H9 (cell line): ENCODE data around the gene CHCHD10. TPM values are rescaled to one million over a fixed set of nuclear protein-coding genes. Genes with fewer than 3 reads are reported as not detected.

Experiments
- DNase-seq: peaks from one replicate; pipeline ENCODE4 v3.0.0-alpha.2; 2017
- H2AFZ ChIP-seq: one replicate; pipeline ENCODE4 v1.6.1; 2013; ENCODE audit warnings: mild to moderate bottlenecking, low read length, control low read depth, moderate library complexity
- H2AK5ac ChIP-seq: 2 replicates; pipeline ENCODE4 v1.6.1; 2013; ENCODE audit warnings: low read length, control low read depth, mixed read lengths; ENCODE audit not compliant: insufficient read length
- H2BK120ac ChIP-seq: one replicate; pipeline ENCODE4 v1.6.1; 2013; ENCODE audit warnings: low read depth, mild to moderate bottlenecking, low read length, control low read depth, inconsistent platforms; ENCODE audit not compliant: poor library complexity, severe bottlenecking
- H2BK12ac ChIP-seq: 2 replicates; pipeline ENCODE4 v1.6.1; 2013; ENCODE audit warnings: low read length, control low read depth, mixed read lengths, low read depth; ENCODE audit not compliant: insufficient read length
- H2BK15ac ChIP-seq: 2 replicates; pipeline ENCODE4 v1.6.1; 2013; ENCODE audit warnings: low read depth, low read length, control low read depth
- H2BK20ac ChIP-seq: one replicate; pipeline ENCODE4 v1.6.1; 2013; ENCODE audit warnings: low read depth, mild to moderate bottlenecking, low read length, control low read depth, inconsistent platforms; ENCODE audit not compliant: poor library complexity, severe bottlenecking
- H2BK5ac ChIP-seq: 2 replicates; pipeline ENCODE4 v1.6.1; 2013; ENCODE audit warnings: low read length, control low read depth, mixed read lengths; ENCODE audit not compliant: insufficient read length
- H3K14ac ChIP-seq: 2 replicates; pipeline ENCODE4 v1.6.1; 2013; ENCODE audit warnings: low read length, control low read depth; ENCODE audit not compliant: insufficient read depth
- H3K18ac ChIP-seq: 2 replicates; pipeline ENCODE4 v1.6.1; 2013; ENCODE audit warnings: low read depth, mild to moderate bottlenecking, mixed read lengths, low read length, control low read depth; ENCODE audit not compliant: insufficient read length
- H3K23ac ChIP-seq: 2 replicates; pipeline ENCODE4 v1.6.1; 2013; ENCODE audit warnings: low read length, control low read depth, mixed read lengths, low read depth; ENCODE audit not compliant: insufficient read length
- H3K23me2 ChIP-seq: 2 replicates; pipeline ENCODE4 v1.6.1; 2013; ENCODE audit warnings: low read depth, mild to moderate bottlenecking, mixed read lengths, low read length, control low read depth; ENCODE audit not compliant: insufficient read length, poor library complexity, severe bottlenecking
- H3K27ac ChIP-seq: 2 replicates; pipeline ENCODE4 v1.5.1; 2013; ENCODE audit warnings: low read length, control low read depth, mixed read lengths, low read depth; ENCODE audit not compliant: insufficient read length
- H3K27me3 ChIP-seq: 2 replicates; pipeline ENCODE4 v1.6.1; 2013; ENCODE audit warnings: low read length, control low read depth, inconsistent platforms; ENCODE audit not compliant: insufficient read depth
- H3K4ac ChIP-seq: 2 replicates; pipeline ENCODE4 v1.6.1; 2013; ENCODE audit warnings: low read depth, mild to moderate bottlenecking, control low read depth, inconsistent platforms, low read length, moderate library complexity
- H3K4me1 ChIP-seq: 2 replicates; pipeline ENCODE4 v1.6.1; 2013; ENCODE audit warnings: low read length, control low read depth, inconsistent platforms; ENCODE audit not compliant: insufficient read depth
- H3K4me2 ChIP-seq: 2 replicates; pipeline ENCODE4 v1.6.1; 2013; ENCODE audit warnings: low read length, control low read depth, mixed read lengths; ENCODE audit not compliant: insufficient read length, insufficient read depth
- H3K56ac ChIP-seq: 2 replicates; pipeline ENCODE4 v1.6.1; 2013; ENCODE audit warnings: low read depth, mild to moderate bottlenecking, mixed read lengths, low read length, control low read depth; ENCODE audit not compliant: insufficient read length
- H3K79me1 ChIP-seq: 2 replicates; pipeline ENCODE4 v1.6.1; 2013; ENCODE audit warnings: low read depth, mild to moderate bottlenecking, moderate library complexity, low read length, control low read depth, inconsistent platforms; ENCODE audit not compliant: insufficient read depth, poor library complexity, severe bottlenecking
- H3K79me2 ChIP-seq: 2 replicates; pipeline ENCODE4 v1.6.1; 2013; ENCODE audit warnings: low read length, control low read depth, inconsistent platforms; ENCODE audit not compliant: insufficient read depth
- H3K9ac ChIP-seq: 2 replicates; pipeline ENCODE4 v1.6.1; 2013; ENCODE audit warnings: low read length, control low read depth, mixed read lengths; ENCODE audit not compliant: insufficient read length; ENCODE audit errors: extremely low read depth
- H3K9me3 ChIP-seq: one replicate; pipeline ENCODE4 v1.6.1; 2013; ENCODE audit warnings: low read depth, low read length, inconsistent platforms; ENCODE audit not compliant: control insufficient read depth
- H3T11ph ChIP-seq: one replicate; pipeline ENCODE4 v1.6.1; 2013; ENCODE audit warnings: mild to moderate bottlenecking, low read length, control low read depth, inconsistent platforms
- H4K20me1 ChIP-seq: one replicate; pipeline ENCODE4 v1.6.1; 2013; ENCODE audit not compliant: control insufficient read depth, insufficient read length, insufficient read depth
- H4K5ac ChIP-seq: 2 replicates; pipeline ENCODE4 v1.6.1; 2013; ENCODE audit warnings: low read depth, mild to moderate bottlenecking, mixed read lengths, low read length, control low read depth; ENCODE audit not compliant: insufficient read length
- H4K8ac ChIP-seq: replicated peaks from 2 replicates; pipeline ENCODE4 v1.6.1; 2013; ENCODE audit warnings: low read length, control low read depth, mixed read lengths, low read depth; ENCODE audit not compliant: insufficient read length
- H4K91ac ChIP-seq: 2 replicates; pipeline ENCODE4 v1.6.1; 2013; ENCODE audit warnings: low read depth, mild to moderate bottlenecking, moderate library complexity, mixed read lengths, low read length, control low read depth; ENCODE audit not compliant: insufficient read length
- H3K27ac Mint-ChIP-seq, 3 experiments: 2 replicates in 2 of 3; 3 replicates in 1 of 3; pipeline ENCODE4 v1.8.0; 2020 to 2021; ENCODE audit warnings: mixed read lengths in 3 of 3, mild to moderate bottlenecking in 1 of 3, moderate library complexity in 1 of 3
- H3K27me3 Mint-ChIP-seq: 2 replicates; pipeline ENCODE4 v1.8.0; 2021; ENCODE audit warnings: low read depth, mild to moderate bottlenecking, moderate library complexity, mixed read lengths
- H3K36me3 Mint-ChIP-seq, 3 experiments: 2 replicates in 2 of 3; 3 replicates in 1 of 3; pipeline ENCODE4 v1.8.0; 2020 to 2021; ENCODE audit warnings: low read depth in 3 of 3, mixed read lengths in 3 of 3; ENCODE audit not compliant: insufficient read depth in 1 of 3
- H3K4me1 Mint-ChIP-seq, 2 experiments: 2 replicates each; pipeline ENCODE4 v1.8.0; 2020; ENCODE audit warnings: mixed read lengths in 2 of 2
- H3K4me3 Mint-ChIP-seq, 2 experiments: 2 replicates in 1 of 2; 3 replicates in 1 of 2; pipeline ENCODE4 v1.8.0; 2020 to 2021; ENCODE audit warnings: mild to moderate bottlenecking in 2 of 2, mixed read lengths in 2 of 2, moderate library complexity in 1 of 2
- H3K9me3 Mint-ChIP-seq, 2 experiments: 2 replicates in 1 of 2; 3 replicates in 1 of 2; pipeline ENCODE4 v1.8.0; 2020; ENCODE audit warnings: mild to moderate bottlenecking in 2 of 2, mixed read lengths in 2 of 2, moderate library complexity in 1 of 2
- WGBS: extraction: QIAGEN DNeasy Blood & Tissue Kit; methylation state at CpG from one replicate; pipeline ENCODE4 v1.1.7; 2013; ENCODE audit warnings: missing lambda C conversion rate, low lambda C conversion rate, mixed read lengths; ENCODE audit not compliant: insufficient read length; ENCODE audit errors: extremely low coverage; 5-methylcytosine and 5-hydroxymethylcytosine counted together
- total RNA-seq: library from RNA; stranded (reverse); gene quantifications from 2 replicates; pipeline ENCODE4 v1.2.1, GENCODE V29; 2021
- TF ChIP-seq, protein P1 (sequence below): fragments of 200-600 bp; sonication (generic); conservative IDR thresholded peaks from 3 replicates; pipeline ENCODE4 v1.8.0; 2021; ENCODE audit warnings: antibody characterized with exemption, mild to moderate bottlenecking

CHCHD10 gene
- total RNA-seq, 1 experiment from 2014 or later: 53.7 TPM

DNA sequence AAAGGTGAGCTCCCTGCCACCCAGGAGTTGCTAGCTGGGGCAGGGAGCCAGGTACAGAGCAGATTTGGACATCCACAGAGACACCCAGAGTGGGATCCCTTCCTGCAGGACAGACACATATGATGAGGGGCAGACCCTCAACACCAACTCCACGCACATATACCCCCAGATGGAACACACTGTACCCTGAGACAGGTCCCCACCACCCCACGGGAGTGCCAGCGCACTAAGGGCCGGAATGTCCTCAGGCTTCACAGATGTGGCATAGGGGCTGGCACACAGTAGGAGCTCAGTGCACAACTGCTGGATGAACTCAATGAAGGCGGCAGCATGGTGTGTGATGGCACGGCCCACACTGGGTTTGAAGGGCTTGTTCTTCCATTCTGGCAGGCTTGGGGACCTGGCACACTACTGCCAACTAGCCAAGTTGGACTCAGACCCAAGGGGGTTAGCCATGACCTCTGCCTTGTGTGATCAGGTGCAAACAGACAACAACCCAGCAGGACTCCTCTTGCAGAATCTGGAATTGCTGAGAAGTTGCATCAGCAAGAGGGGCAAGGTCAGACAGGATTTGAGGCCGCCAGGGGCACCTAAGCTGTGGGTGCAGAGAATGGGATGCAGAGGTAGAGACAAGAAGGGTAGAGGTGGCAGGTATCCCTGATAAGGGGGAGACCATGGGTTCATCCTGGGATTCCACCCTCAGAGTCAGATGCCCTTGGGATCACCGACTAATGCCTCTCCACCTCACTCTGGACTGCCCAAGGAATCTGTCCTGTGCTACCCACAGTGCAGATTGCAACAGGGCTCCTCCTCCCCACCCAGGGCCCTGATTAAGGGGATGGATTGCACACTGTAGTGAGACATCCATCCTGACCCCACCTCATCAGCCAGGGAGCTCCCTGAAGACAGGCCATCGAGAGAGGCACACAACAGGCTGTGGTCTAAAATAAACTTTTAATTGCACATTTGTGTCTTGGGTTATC, 2.6 kb downstream of the CHCHD10 start:
- no peak overlapping the region for H2BK20ac ChIP-seq
- H2BK15ac ChIP-seq: no peak overlapping the region
- Mint-ChIP-seq H3K4me1 (peaks cover 19 to 33% of the 10 kb centered on the region in 2 experiments), H3K27ac (no peak overlapping the region), H3K27me3 (peaks cover 45% of the 10 kb centered on the region), H3K36me3 (peaks cover 5 to 10% (median 7%) of the 10 kb centered on the region in 3 experiments; a peak in 4 of 7 replicates), H3K9me3 (no peaks in the 10 kb centered on the region), H3K4me3 (no peak overlapping the region; a peak in 1 of 5 replicates)
- DNase-seq: no peak
- peaks cover 6% of the 10 kb centered on the region; the same call in 1 of the 2 replicates for H3K27me3 ChIP-seq
- H2BK5ac ChIP-seq: no peak overlapping the region
- H4K5ac ChIP-seq: no peak overlapping the region
- H3K18ac ChIP-seq: no peak overlapping the region
- H3K14ac ChIP-seq: no peak overlapping the region; the same call in 1 of the 2 replicates
- H3K4ac ChIP-seq: no peak overlapping the region
- no peak overlapping the region for H2BK12ac ChIP-seq
- H3K79me2 ChIP-seq: no peaks in the 10 kb centered on the region
- no peak overlapping the region for H2AK5ac ChIP-seq
- no peak overlapping the region for H3K56ac ChIP-seq
- no peak overlapping the region for H4K8ac ChIP-seq
- no peak overlapping the region for H3K23ac ChIP-seq
- peaks cover 4% of the 10 kb centered on the region; the same call in 1 of the 2 replicates for H3K4me1 ChIP-seq
- no peak overlapping the region for H2BK120ac ChIP-seq
- no CpG with 5 or more reads among the region's 9 CpGs for WGBS
- no peak overlapping the region for H3K27ac ChIP-seq
- H3K4me2 ChIP-seq: no peak overlapping the region
- TF ChIP-seq, protein P1, sequence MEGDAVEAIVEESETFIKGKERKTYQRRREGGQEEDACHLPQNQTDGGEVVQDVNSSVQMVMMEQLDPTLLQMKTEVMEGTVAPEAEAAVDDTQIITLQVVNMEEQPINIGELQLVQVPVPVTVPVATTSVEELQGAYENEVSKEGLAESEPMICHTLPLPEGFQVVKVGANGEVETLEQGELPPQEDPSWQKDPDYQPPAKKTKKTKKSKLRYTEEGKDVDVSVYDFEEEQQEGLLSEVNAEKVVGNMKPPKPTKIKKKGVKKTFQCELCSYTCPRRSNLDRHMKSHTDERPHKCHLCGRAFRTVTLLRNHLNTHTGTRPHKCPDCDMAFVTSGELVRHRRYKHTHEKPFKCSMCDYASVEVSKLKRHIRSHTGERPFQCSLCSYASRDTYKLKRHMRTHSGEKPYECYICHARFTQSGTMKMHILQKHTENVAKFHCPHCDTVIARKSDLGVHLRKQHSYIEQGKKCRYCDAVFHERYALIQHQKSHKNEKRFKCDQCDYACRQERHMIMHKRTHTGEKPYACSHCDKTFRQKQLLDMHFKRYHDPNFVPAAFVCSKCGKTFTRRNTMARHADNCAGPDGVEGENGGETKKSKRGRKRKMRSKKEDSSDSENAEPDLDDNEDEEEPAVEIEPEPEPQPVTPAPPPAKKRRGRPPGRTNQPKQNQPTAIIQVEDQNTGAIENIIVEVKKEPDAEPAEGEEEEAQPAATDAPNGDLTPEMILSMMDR: no peak
- no peaks in the 10 kb centered on the region for H4K20me1 ChIP-seq
- H3K79me1 ChIP-seq: no peaks in the 10 kb centered on the region
- H2AFZ ChIP-seq: no peak overlapping the region
- no peak overlapping the region for H3T11ph ChIP-seq
- no peaks in the 10 kb centered on the region for H3K9me3 ChIP-seq
- H3K23me2 ChIP-seq: peaks cover 7% of the 10 kb centered on the region
- no peak overlapping the region for H3K9ac ChIP-seq
- H4K91ac ChIP-seq: no peak overlapping the region
